GM12878 (cell line): ENCODE measurements around the gene NINL. TPM values are rescaled to one million over a fixed set of nuclear protein-coding genes. Genes with fewer than 3 reads are reported as not detected.

Experiments used
- ATAC-seq: fragments of 200-7000 bp; cut with Tn5 transposase; 3 replicates; pipeline ENCODE4 v1.9.1; 2020; ENCODE audit warnings: mild to moderate bottlenecking, moderate library complexity
- BruUV-seq: library from RNA; stranded (reverse); fragments of 400-500 nt; replicated peaks from 2 replicates; lab custom pipeline; 2021; lab: Mats Ljungman, UMichigan
- CTCF ChIA-PET: fragments of 300-600 bp; sonication (Branson Sonifier 250); formaldehyde crosslinking; extraction: SDS; loops from one replicate; lab custom pipeline; 2021; ENCODE audit warnings: inconsistent platforms; lab: Yijun Ruan, JAX
- POLR2A ChIA-PET: fragments of 350-600 bp; formaldehyde crosslinking; extraction: SDS; loops from one replicate; lab custom pipeline; 2021; ENCODE audit warnings: inconsistent platforms; lab: Charles Lee
- RAD21 ChIA-PET: fragments of 300-600 bp; sonication (Branson Sonifier 250); formaldehyde crosslinking; loops from one replicate; lab custom pipeline; 2023; ENCODE audit warnings: antibody characterized with exemption; ENCODE audit not compliant: unreplicated experiment; lab: Charles Lee
- SMC1A ChIA-PET: fragments of 300-600 bp; sonication (Branson Sonifier 250); formaldehyde crosslinking; loops from one replicate; lab custom pipeline; 2023; ENCODE audit not compliant: unreplicated experiment, uncharacterized antibody; lab: Charles Lee
- DNase-seq: peaks from one replicate; pipeline ENCODE4 v3.0.0-alpha.2; 2011; ENCODE audit warnings: low read depth, low spot score
- FAIRE-seq: peaks from 3 replicates; lab custom pipeline; 2011; peaks lifted over from hg19 to GRCh38; lab: Jason Lieb, UNC
- H2AFZ ChIP-seq: 2 replicates; pipeline ENCODE4 v1.6.0; 2011; ENCODE audit warnings: low read depth, low read length, control low read depth; ENCODE audit not compliant: control insufficient read depth
- H3K27ac ChIP-seq: 2 replicates; pipeline ENCODE4 v1.5.1; 2011; ENCODE audit warnings: control low read depth; ENCODE audit not compliant: control insufficient read depth, insufficient read depth
- H3K27me3 ChIP-seq, 2 experiments: replicated peaks in 1 of 2; 2 replicates each; pipeline versions ENCODE4 v1.6.0 to v1.6.1; 2011; ENCODE audit warnings: low read length in 1 of 2; ENCODE audit not compliant: control insufficient read depth in 2 of 2, insufficient read depth in 2 of 2
- H3K36me3 ChIP-seq, 2 experiments: 2 replicates each; pipeline ENCODE4 v1.5.1; 2011; ENCODE audit warnings: low read length in 1 of 2; ENCODE audit not compliant: control insufficient read depth in 2 of 2, insufficient read depth in 2 of 2
- H3K4me1 ChIP-seq: 2 replicates; pipeline ENCODE4 v1.6.1; 2011; ENCODE audit warnings: mild to moderate bottlenecking, low read length, moderate library complexity, mixed read lengths; ENCODE audit not compliant: control insufficient read depth, insufficient read depth
- H3K4me2 ChIP-seq: 2 replicates; pipeline ENCODE4 v1.6.0; 2011; ENCODE audit warnings: control low read depth; ENCODE audit not compliant: control insufficient read depth, insufficient read depth
- H3K4me3 ChIP-seq: fragments of 200-600 bp; sonication (generic); 2 replicates; pipeline ENCODE4 v1.5.1; 2016
- H3K79me2 ChIP-seq: 2 replicates; pipeline ENCODE4 v1.6.0; 2011; ENCODE audit warnings: low read length; ENCODE audit not compliant: control insufficient read depth, insufficient read depth
- H3K9ac ChIP-seq: 2 replicates; pipeline ENCODE4 v1.8.0; 2011; ENCODE audit warnings: low read length, control low read depth, mixed read lengths; ENCODE audit not compliant: control insufficient read depth, insufficient read depth
- H3K9me3 ChIP-seq: replicated peaks from 3 replicates; pipeline ENCODE4 v1.5.1; 2011; ENCODE audit warnings: mild to moderate bottlenecking, low read length; ENCODE audit not compliant: control insufficient read depth, insufficient read depth
- H4K20me1 ChIP-seq: 2 replicates; pipeline ENCODE4 v1.6.0; 2011; ENCODE audit not compliant: control insufficient read depth, insufficient read depth
- BACH1 ChIP-seq: fragments of 450-650 bp; IDR thresholded peaks from 2 replicates; pipeline ENCODE4 v1.6.1; 2017; ENCODE audit warnings: mild to moderate bottlenecking, borderline replicate concordance
- BHLHE40 ChIP-seq, 2 experiments: fragments of 450-650 bp in 1 of 2; IDR thresholded peaks; 2 replicates each; pipeline ENCODE4 v1.6.1; 2011 to 2017; ENCODE audit warnings: low read depth in 2 of 2, borderline replicate concordance in 1 of 2, improper control_type of control experiment in 1 of 2, low read length in 1 of 2, mild to moderate bottlenecking in 1 of 2
- CHD1 ChIP-seq: IDR thresholded peaks from 2 replicates; pipeline ENCODE4 v1.6.1; 2012; ENCODE audit warnings: low read depth, low read length, improper control_type of control experiment
- CHD2 ChIP-seq: IDR thresholded peaks from 2 replicates; pipeline ENCODE4 v1.6.1; 2011; ENCODE audit warnings: low read depth, low read length, improper control_type of control experiment, borderline replicate concordance
- DPF2 ChIP-seq: fragments of 450-650 bp; IDR thresholded peaks from 2 replicates; pipeline ENCODE4 v1.6.1; 2017; ENCODE audit warnings: mild to moderate bottlenecking
- GATAD2B ChIP-seq: fragments of 450-650 bp; conservative IDR thresholded peaks from 2 replicates; pipeline ENCODE4 v1.6.1; 2017; ENCODE audit warnings: low read depth, mild to moderate bottlenecking, moderate library complexity
- JUND ChIP-seq: IDR thresholded peaks from 2 replicates; pipeline ENCODE4 v1.6.1; 2012; ENCODE audit warnings: low read depth, mild to moderate bottlenecking, low read length, improper control_type of control experiment, moderate library complexity
- MYB ChIP-seq: fragments of 150-350 bp; IDR thresholded peaks from 2 replicates; pipeline ENCODE4 v1.6.1; 2014; ENCODE audit warnings: mild to moderate bottlenecking, low read depth, low read length, borderline replicate concordance
- NR2F1 ChIP-seq: fragments of 450-650 bp; conservative IDR thresholded peaks from 2 replicates; pipeline ENCODE4 v1.6.1; 2017; ENCODE audit warnings: mild to moderate bottlenecking
- PAX8 ChIP-seq: fragments of 450-650 bp; IDR thresholded peaks from 2 replicates; pipeline ENCODE4 v1.6.1; 2017; ENCODE audit warnings: mild to moderate bottlenecking, moderate library complexity
- POLR2A ChIP-seq: IDR thresholded peaks from 2 replicates; pipeline ENCODE4 v1.6.1; 2011; ENCODE audit warnings: low read depth, mild to moderate bottlenecking, low read length
- POU2F2 ChIP-seq: IDR thresholded peaks from 3 replicates; pipeline ENCODE4 v1.6.1; 2011; ENCODE audit warnings: low read depth, mild to moderate bottlenecking, low read length, borderline replicate concordance
- RAD51 ChIP-seq: fragments of 450-650 bp; IDR thresholded peaks from 2 replicates; pipeline ENCODE4 v1.6.1; 2016; ENCODE audit warnings: moderate library complexity, mild to moderate bottlenecking, inconsistent platforms
- TBL1XR1 ChIP-seq: IDR thresholded peaks from 2 replicates; pipeline ENCODE4 v1.6.1; 2012; ENCODE audit warnings: low read depth, low read length, improper control_type of control experiment
- WGBS: methylation state at CpG from one replicate; pipeline ENCODE4 v1.1.6; 2016; ENCODE audit warnings: low lambda C conversion rate; ENCODE audit not compliant: insufficient replicate concordance, insufficient coverage; ENCODE audit errors: missing lambda C conversion rate; 5-methylcytosine and 5-hydroxymethylcytosine counted together
- in situ Hi-C: fragments of 300-500 bp; cut with MboI; formaldehyde crosslinking; loops from 9 replicates; pipeline ENCODE4 v1.14.3; 2018; ENCODE audit warnings: mixed read lengths
- intact Hi-C: fragments of 100-400 bp; cut with micrococcal nuclease; formaldehyde crosslinking; loops from one replicate; pipeline ENCODE4 v1.14.2; 2022; ENCODE audit not compliant: unreplicated experiment
- polyA plus RNA-seq, 11 experiments: library from polyadenylated mRNA; depleted of rRNA in 4 of 11; unstranded in 6 of 11; stranded (reverse) in 5 of 11; fragments of >200 nt; fragmentation: Nextera tagmentation in 4 of 11; fragmentation: Illumina TruSeq in 1 of 11; extraction: Ambion mirVana in 4 of 11; extraction: Trizol in 1 of 11; gene quantifications; 1 replicate in 1 of 11; 2 replicates in 10 of 11; pipeline versions ENCODE4 v1.2.1 to v1.2.3, GENCODE V29; 2011 to 2016; ENCODE audit warnings: inconsistent platforms in 2 of 11, missing spikeins in 2 of 11, low read depth in 1 of 11
- total RNA-seq, 4 experiments: library from RNA; depleted of rRNA in 3 of 4; stranded (reverse); fragments of >200 nt in 3 of 4; fragmentation: Illumina TruSeq in 1 of 4; extraction: Trizol in 1 of 4; gene quantifications; 2 replicates each; pipeline versions ENCODE4 v1.2.1 to v1.2.3, GENCODE V29; 2013 to 2021
- TF ChIP-seq, protein P1 (sequence below): IDR thresholded peaks from 2 replicates; pipeline ENCODE4 v1.6.1; 2011; ENCODE audit warnings: borderline replicate concordance, low read depth, mild to moderate bottlenecking, moderate library complexity, mixed read lengths, low read length; ENCODE audit not compliant: insufficient read depth; ENCODE audit errors: extremely low read length
- TF ChIP-seq, protein P2 (sequence below): fragments of 450-650 bp; IDR thresholded peaks from 2 replicates; pipeline ENCODE4 v1.6.1; 2017; ENCODE audit warnings: mild to moderate bottlenecking, moderate library complexity
- TF ChIP-seq, protein P3 (sequence below): fragments of 450-650 bp; conservative IDR thresholded peaks from 2 replicates; pipeline ENCODE4 v1.6.1; 2017; ENCODE audit warnings: mild to moderate bottlenecking, moderate library complexity

NINL gene
- total and polyA plus RNA-seq, 10 of the 15 experiments (the other 5 are each of a cell fraction or from before 2014, with no cell fraction given), result 0.04 to 0.77 (median 0.23) TPM; not detected in 1

DNA sequence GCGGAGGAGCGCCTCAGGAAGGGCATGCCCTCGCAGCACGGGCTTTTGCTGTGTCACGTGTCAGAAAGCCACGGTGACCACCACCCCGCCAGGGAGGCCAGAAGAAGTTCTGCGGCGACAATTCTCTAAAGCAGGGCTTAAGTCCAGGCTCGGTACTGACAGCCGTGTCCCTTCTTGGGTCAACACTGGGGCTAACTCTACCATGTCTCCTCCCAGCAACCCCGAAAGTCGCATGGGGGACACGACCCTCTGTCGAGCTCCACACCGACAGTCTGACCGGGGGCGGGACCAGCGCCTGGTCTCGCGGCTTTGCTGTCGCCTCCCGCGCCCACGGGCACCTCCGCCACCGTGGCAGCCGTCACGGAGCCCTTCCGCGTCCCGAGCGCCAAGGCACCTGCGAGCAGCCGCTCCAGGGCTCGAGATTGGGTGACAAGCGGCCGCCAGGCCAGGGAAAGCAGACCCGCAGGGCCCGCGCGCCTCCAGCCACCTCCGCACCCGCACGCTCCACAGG is 37.9 kb upstream of the NINL start:
- DNase-seq, result peak; percentile 5
- Histone ChIP-seq H2AFZ (peak overlapping the region; percentile 86), H3K9me3 (peaks cover 2% of the 10 kb centered on the region; the same call in 1 of the 3 replicates), H3K4me3 (peak overlapping the region; percentile 86), H3K4me1 (peaks cover 3% of the 10 kb centered on the region; the same call in 1 of the 2 replicates), H3K9ac (peak overlapping the region; percentile 93), H3K36me3 (no peaks in the 10 kb centered on the region), H3K27ac (peak overlapping the region; percentile 93), H3K27me3 (no peaks in the 10 kb centered on the region), H3K4me2 (peak overlapping the region; percentile 91), H4K20me1 (no peaks in the 10 kb centered on the region), H3K79me2 (peaks cover 20% of the 10 kb centered on the region)
- BruUV-seq, result no TSS peak
- ChIA-PET RAD21 (no interaction called here), CTCF (no interaction called here), SMC1A (interaction anchor here (0.9 kb wide), 1 partner anchor 15 kb away, joined by 4 read pairs; no protein-coding TSS in a partner anchor), POLR2A (no interaction called here)
- peak; percentile 39 for ATAC-seq
- no peak for FAIRE-seq
- intact Hi-C loops, result loop anchor here (5.0 to 10.0 kb wide), 2 partner anchors 181 to 308 kb away; no protein-coding TSS in a partner anchor
- WGBS, result 2% methylated on average over 45 of the region's 45 CpGs
- in situ Hi-C loops, result loop anchor here (5.0 to 25.0 kb wide), 3 partner anchors 74 to 539 kb away; partner anchors contain the start of gene ZNF337
- TF ChIP-seq NR2F1, result peak; percentile 90; the same call in 1 of the 2 replicates
- TF ChIP-seq, protein P1, sequence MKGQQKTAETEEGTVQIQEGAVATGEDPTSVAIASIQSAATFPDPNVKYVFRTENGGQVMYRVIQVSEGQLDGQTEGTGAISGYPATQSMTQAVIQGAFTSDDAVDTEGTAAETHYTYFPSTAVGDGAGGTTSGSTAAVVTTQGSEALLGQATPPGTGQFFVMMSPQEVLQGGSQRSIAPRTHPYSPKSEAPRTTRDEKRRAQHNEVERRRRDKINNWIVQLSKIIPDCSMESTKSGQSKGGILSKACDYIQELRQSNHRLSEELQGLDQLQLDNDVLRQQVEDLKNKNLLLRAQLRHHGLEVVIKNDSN, result peak; percentile 73
- 0 out of 2 replicates have a peak, but pooled peaks have one; percentile 7 for TF ChIP-seq TBL1XR1
- 0 out of 2 replicates have a peak, but pooled peaks have one; percentile 23 for TF ChIP-seq CHD1
- no peak for TF ChIP-seq MYB
- TF ChIP-seq CHD2, result 0 out of 2 replicates have a peak, but pooled peaks have one; percentile 40
- peak; percentile 53; the same call in 1 of the 2 replicates for TF ChIP-seq GATAD2B
- peak; percentile 76 for TF ChIP-seq RAD51
- TF ChIP-seq PAX8, result no peak
- peak; percentile 64 for TF ChIP-seq POLR2A
- TF ChIP-seq, protein P2, sequence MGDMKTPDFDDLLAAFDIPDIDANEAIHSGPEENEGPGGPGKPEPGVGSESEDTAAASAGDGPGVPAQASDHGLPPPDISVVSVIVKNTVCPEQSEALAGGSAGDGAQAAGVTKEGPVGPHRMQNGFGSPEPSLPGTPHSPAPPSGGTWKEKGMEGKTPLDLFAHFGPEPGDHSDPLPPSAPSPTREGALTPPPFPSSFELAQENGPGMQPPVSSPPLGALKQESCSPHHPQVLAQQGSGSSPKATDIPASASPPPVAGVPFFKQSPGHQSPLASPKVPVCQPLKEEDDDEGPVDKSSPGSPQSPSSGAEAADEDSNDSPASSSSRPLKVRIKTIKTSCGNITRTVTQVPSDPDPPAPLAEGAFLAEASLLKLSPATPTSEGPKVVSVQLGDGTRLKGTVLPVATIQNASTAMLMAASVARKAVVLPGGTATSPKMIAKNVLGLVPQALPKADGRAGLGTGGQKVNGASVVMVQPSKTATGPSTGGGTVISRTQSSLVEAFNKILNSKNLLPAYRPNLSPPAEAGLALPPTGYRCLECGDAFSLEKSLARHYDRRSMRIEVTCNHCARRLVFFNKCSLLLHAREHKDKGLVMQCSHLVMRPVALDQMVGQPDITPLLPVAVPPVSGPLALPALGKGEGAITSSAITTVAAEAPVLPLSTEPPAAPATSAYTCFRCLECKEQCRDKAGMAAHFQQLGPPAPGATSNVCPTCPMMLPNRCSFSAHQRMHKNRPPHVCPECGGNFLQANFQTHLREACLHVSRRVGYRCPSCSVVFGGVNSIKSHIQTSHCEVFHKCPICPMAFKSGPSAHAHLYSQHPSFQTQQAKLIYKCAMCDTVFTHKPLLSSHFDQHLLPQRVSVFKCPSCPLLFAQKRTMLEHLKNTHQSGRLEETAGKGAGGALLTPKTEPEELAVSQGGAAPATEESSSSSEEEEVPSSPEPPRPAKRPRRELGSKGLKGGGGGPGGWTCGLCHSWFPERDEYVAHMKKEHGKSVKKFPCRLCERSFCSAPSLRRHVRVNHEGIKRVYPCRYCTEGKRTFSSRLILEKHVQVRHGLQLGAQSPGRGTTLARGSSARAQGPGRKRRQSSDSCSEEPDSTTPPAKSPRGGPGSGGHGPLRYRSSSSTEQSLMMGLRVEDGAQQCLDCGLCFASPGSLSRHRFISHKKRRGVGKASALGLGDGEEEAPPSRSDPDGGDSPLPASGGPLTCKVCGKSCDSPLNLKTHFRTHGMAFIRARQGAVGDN, result 0 out of 2 replicates have a peak, but pooled peaks have one; percentile 12
- no peak for TF ChIP-seq POU2F2
- TF ChIP-seq BACH1, result peak; percentile 33; the same call in 1 of the 2 replicates
- TF ChIP-seq BHLHE40 (IDR thresholded peaks at IDR 0.05; ENCODE audit: borderline replicate concordance in 1 of 2, low read depth in 2 of 2, low read length in 1 of 2), result peak; percentile 75 to 90
- TF ChIP-seq JUND, result no peak
- peak; percentile 70; the same call in 1 of the 2 replicates for TF ChIP-seq DPF2
- TF ChIP-seq, protein P3, sequence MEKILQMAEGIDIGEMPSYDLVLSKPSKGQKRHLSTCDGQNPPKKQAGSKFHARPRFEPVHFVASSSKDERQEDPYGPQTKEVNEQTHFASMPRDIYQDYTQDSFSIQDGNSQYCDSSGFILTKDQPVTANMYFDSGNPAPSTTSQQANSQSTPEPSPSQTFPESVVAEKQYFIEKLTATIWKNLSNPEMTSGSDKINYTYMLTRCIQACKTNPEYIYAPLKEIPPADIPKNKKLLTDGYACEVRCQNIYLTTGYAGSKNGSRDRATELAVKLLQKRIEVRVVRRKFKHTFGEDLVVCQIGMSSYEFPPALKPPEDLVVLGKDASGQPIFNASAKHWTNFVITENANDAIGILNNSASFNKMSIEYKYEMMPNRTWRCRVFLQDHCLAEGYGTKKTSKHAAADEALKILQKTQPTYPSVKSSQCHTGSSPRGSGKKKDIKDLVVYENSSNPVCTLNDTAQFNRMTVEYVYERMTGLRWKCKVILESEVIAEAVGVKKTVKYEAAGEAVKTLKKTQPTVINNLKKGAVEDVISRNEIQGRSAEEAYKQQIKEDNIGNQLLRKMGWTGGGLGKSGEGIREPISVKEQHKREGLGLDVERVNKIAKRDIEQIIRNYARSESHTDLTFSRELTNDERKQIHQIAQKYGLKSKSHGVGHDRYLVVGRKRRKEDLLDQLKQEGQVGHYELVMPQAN, result peak; percentile 59
